Stimulated activated CD4-positive, alpha-beta T cell treated with anti-CD3 and anti-CD28 coated beads, Interleukin-4, amount 100 ng/mL, for 4 hours (primary cell): ENCODE results near the gene RPH3AL.

ENCODE experiments used
- DNase-seq, 2 experiments: peaks; one replicate each; pipeline ENCODE4 v3.0.0-alpha.2; 2020

RPH3AL gene

GRCh38 chr17:193841-194806, 158.5 kb downstream of the RPH3AL start:
- no peak for DNase-seq

- DNase-seq, result no peak
Measured at GRCh38 chr17:193426-193810, 159.2 kb downstream of the RPH3AL start.

- no peak for DNase-seq
Measured at GRCh38 chr17:192666-193425, 159.8 kb downstream of the RPH3AL start.

DNA sequence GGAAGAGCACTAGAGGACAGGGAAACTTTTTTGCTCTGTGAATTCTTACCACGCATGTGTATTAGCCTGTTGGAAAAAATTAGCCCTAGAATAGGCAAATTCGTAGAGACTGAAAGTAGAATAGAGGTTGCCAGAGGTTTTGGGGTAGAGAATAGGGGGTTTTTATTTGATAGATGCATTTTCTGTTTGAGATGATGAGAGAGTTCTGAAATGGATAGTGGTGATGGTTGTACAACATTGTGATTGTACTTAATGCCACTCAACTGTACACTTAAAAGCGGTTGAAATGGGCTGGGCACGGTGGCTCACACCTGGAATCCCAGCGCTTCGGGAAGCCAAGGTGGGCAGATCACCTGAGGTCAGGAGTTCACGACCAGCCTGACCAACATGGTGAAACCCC, 163.2 kb downstream of the RPH3AL start:
- DNase-seq, result no peak

DNA sequence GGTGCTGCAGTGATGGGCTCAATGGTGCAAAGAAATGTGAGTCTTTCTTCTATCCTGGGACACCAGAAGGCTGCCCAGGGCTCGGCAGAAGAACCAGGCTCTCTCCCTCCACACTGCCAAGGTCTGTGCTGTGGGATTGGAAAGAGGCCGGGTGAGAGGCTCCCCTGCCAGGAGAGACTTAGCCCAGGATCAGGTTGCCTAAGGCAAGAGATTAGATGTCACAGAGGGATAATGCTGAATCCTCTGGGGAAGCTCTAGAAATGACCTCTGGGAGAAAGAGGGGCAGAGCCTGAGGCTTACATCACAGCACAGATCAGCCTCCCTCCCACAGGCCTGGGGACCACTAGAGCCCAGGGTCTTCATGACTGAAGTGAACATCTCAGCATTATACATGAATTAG, 165.5 kb downstream of the RPH3AL start:
- no peak for DNase-seq

- DNase-seq, result peak in 1 of 2 experiments; percentile 5
Measured at GRCh38 chr17:185445-186138, 167.0 kb downstream of the RPH3AL start.

- no peak for DNase-seq
Measured at GRCh38 chr17:183021-183420, 169.6 kb downstream of the RPH3AL start.

GRCh38 chr17:182050-182751, 170.4 kb downstream of the RPH3AL start:
- no peak for DNase-seq

DNA sequence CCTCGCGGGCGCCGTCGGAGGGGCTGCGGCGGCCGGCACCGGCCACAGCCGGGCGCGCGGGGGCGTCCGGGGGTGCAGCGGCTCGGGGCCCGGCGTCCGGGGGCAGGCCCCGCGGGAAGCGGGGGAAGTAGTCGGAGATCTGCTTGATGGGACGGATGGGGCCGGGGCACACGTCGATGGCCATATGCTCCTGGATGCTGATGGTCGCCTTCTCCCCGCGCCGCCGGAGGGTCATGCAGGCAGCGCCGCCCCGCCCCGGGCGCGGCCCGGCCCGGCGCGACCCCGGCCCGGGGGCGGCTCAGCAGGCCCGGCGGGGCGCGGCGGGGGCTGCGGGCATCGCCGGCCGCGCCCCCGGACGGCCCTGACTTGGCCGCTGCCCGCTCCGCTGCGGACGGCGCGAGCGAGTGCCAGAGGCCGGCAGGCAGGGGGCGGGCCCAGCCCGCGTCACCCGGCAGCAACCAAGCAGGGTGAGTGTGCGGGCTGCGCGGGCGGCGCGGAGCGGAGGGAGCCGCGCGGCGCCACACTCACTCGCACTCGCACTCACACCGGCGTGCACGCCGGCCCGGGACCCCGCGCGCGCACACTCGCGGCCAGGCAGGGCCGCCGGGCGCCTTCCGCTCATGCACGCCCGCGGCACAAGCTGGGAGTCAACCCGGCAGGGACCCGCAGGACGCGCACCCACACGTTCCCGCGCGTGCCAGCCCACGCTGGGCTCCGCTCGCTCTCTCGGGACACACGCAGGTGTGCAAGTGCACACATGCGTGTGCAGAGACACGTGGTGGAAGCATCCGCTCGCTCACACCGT, 171.2 kb downstream of the RPH3AL start, which contains the start of gene DOC2B:
Gene DOC2B (minus strand): TSS at position 406 of the 805 bp plus-strand sequence. CDS start 171 bp downstream, at position 235.
- DNase-seq, result peak; percentile 9 to 32

DNA sequence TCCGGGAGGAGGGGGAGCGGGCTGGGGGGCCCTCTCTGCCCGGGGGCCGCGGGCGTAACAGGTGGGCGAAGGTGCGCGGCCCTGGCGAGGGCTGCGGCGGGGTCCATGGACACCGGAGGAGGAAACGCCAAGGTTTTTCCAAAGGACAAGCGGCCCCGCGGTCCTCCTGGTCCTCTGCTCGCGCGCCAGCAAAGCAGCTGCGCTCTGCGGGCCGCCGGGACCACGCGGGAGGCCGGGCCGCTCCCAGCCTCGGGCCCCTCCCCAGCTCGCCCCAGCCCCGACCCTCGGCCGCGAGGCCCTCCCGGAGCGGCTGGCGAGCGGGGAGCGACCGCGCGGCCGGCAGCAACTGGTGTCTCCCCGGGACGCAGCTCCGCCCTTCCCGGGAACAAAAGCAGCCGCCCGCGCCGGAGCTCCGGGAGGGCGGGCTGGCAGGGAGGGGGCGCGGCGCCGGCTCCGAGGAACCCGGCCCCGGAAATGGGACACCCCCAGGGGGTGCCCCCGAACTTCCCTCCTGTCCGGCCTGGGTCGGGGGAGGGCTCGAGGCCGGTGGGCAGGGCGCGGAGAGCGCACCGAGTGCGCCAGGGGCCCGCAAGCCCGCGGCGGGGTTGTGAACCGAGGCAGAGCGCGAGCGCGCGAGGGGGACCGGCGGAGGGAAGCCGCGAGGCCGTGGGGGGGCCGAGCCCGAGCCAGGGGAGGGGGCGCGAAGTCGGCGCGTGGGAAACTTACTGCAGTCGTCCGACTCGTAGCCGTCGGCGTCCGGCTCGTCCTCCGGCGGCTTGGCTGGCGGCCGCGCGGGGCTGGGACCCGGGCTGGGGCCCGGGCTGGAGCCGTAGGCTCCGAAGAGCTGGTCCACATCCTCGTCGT, 172.0 kb downstream of the RPH3AL start:
- DNase-seq, result no peak

DNA sequence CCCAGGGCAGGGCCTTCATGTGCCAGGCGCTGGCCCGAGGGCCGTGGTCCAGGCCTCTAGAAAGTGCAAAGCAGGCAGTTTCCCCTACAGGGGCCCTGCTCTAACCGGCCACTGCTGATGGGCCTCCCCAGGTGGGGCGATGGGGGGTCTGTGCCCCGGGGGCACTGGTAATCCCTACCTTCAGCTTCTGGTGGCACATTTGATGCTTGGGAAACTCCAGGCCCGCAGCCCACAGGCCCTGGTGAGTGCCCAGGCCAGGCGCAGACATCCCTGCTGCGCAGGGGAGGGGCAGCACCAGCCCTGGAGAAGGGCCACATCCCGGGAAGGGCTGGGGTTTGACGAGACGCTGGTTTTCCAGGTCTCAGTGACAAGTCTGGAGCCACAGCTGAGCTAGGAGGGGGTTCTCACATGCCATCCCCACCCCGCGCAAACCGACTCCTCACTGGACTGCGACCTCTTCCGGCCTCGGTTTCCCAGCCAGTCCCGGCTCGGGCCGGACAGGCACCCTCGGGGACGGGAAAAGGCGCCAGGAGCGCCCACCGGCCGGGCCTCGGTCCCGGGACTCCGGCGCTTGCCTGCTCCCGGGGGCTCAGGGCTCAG, 172.7 kb downstream of the RPH3AL start:
- no peak for DNase-seq

GRCh38 chr17:179066-179432, 173.6 kb downstream of the RPH3AL start:
- no peak for DNase-seq

DNA sequence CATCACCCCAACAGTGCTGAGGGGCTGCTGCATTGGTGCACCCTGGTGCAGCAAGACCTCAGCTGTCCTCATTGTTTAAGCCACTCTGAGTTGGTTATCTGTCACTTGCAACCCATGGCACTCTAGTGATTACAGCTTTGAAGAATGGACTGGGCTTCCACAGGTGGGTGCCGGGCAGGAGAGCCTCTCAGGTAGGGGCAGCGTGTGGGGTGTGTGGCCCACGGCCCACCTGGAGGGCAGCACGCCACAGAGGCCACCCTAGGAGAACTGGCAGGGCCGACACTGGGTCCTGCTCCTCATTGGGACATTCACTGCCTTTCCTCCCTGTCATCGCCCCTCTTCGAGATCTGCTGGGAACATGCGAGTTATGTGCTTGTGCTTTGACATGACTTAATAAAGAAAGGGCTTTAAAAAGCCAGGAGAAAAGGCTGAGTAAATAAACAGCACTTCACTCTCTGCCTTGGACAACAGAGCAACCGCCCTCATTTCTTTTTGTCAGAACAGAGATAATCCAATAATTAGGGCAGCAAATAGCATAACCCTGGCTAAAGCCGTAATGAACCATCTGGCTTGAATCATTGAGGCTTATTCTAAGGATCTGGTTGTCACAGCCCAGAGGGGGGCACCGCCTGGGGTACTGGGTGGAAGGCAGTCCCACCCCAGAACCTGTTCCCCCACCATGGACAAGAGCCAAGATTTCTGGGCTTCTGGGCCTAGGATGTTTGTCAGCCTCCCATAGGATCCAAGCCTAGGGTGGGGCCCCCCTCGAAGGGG, 174.1 kb downstream of the RPH3AL start:
- DNase-seq, result no peak

DNA sequence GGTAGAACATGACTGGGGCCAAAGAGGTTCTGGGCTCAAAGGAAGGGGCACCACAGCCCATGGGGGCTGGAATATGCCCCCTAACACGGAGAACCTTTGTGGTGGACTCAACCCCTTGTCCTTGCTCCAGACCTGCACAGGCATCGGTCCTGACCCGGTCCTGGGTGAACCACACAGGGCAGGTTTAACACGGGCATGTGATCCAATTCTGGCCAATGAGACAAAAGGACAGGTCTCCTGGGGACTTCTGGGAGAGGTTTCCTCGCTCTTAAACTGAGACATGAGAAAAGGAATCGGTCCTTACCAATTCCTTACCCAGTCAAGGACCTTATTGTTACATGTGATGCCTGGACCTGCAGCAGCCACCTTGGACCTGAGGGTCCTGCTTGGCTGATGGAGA, 174.8 kb downstream of the RPH3AL start:
- no peak for DNase-seq

GRCh38 chr17:177155-177554, 175.5 kb downstream of the RPH3AL start:
- DNase-seq, result no peak

DNA sequence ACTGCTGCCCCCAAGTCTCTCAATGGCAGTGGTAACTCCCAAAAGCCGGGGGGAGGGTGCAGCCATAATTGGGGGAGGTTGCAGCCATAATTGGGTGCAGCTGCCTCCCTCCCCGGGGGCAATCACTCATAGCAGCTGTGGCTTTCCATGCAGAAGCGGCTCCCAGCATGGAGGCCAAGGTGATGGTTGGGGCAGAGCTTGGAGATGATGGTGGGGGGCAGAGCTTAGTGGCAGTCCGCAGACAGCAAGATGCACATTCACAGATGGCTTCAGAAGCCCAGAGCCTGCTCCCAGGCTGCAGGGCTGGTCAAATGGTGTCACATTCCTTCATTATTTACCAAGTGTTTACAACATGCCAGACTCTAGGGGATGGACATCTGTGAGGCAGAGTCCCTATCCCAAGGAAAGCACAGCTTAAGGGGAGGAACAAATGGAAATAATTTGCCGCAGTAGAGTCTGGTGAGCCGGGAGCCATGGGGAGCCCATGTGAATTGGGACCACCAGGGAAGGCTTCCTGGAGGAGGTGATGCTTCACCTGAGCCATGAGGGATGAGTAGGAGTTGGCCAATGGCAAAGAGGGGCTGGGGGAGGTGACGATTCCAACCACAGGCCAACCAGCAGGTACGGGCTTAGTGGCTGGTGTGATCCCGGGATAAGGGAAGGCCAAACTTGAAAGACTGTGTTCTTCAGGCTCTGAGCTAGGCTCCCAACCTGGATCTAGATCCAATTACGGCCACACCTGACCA, 179.3 kb downstream of the RPH3AL start:
- no peak for DNase-seq

GRCh38 chr17:172401-172800, 180.2 kb downstream of the RPH3AL start:
- DNase-seq, result no peak

DNA sequence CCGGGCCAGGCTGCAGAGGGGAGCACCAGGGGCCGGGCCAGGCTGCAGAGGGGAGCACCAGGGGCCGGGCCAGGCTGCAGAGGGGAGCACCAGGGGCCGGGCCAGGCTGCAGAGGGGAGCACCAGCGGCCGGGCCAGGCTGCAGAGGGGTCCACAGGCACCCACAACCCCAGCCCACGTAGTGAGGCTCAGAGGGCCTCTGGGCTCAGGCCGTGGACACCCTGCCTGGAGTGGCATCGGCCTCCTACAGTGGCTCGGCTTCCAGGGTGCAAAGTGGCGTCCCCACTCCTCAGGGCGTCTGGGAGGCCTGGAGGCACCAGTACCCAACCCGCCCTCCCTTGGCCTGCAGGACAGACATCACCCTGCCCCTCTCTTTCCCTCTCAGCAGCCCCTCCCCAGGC, 180.7 kb downstream of the RPH3AL start:
- DNase-seq, result no peak
